Fibroblast of villous mesenchyme (primary cell): Measurements from ENCODE around the gene HBE1. TPM values are rescaled to one million over a fixed set of nuclear protein-coding genes. Genes with fewer than 3 reads are reported as not detected.

Experiments
- DNase-seq: peaks from one replicate; pipeline ENCODE4 v3.0.0-alpha.2; 2010; ENCODE audit warnings: low read depth
- H3K4me3 ChIP-seq: 2 replicates; pipeline ENCODE4 v1.5.1; 2011; ENCODE audit warnings: low read depth, mild to moderate bottlenecking, low read length
- CTCF ChIP-seq: IDR thresholded peaks from 2 replicates; pipeline ENCODE4 v1.5.1; 2012; ENCODE audit warnings: low read depth, mild to moderate bottlenecking, low read length; ENCODE audit not compliant: insufficient read depth
- total RNA-seq: library from RNA; depleted of rRNA; stranded (reverse); fragments of >200 nt; gene quantifications from 2 replicates; pipeline ENCODE4 v1.2.3, GENCODE V29; 2012

HBE1 gene
- total RNA-seq, 1 donor = 1.7 TPM

GRCh38 chr11:5240458-5240857 is 29.3 kb downstream of the HBE1 start:
- no peak for TF ChIP-seq CTCF
- no peak overlapping the region for H3K4me3 ChIP-seq
- no peak for DNase-seq

GRCh38 chr11:5240056-5240455 is 29.7 kb downstream of the HBE1 start:
- H3K4me3 ChIP-seq = no peak overlapping the region
- no peak for DNase-seq
- TF ChIP-seq CTCF = no peak

GRCh38 chr11:5239046-5239445 is 30.7 kb downstream of the HBE1 start:
- H3K4me3 ChIP-seq = no peak overlapping the region
- TF ChIP-seq CTCF = no peak
- no peak for DNase-seq

- no peak for TF ChIP-seq CTCF
- DNase-seq = no peak
- no peak overlapping the region for H3K4me3 ChIP-seq
Measured at GRCh38 chr11:5238486-5238885, 31.3 kb downstream of the HBE1 start.

GRCh38 chr11:5237420-5237819 is 32.3 kb downstream of the HBE1 start:
- no peak for TF ChIP-seq CTCF
- no peak overlapping the region for H3K4me3 ChIP-seq
- no peak for DNase-seq

- no peak for TF ChIP-seq CTCF
- no peak for DNase-seq
- no peak overlapping the region for H3K4me3 ChIP-seq
Measured at GRCh38 chr11:5235364-5236095, 34.2 kb downstream of the HBE1 start.

- no peak within 1 kb of the TSS for H3K4me3 ChIP-seq
- no peak for TF ChIP-seq CTCF
- DNase-seq = peak; percentile 61
Measured at GRCh38 chr11:5234381-5234834, 35.3 kb downstream of the HBE1 start, which contains the start of gene HBD. Gene HBD (minus strand): TSS chr11:5234483. CDS start chr11:5234433, 50 bp downstream.
